ENCODE measurements around the gene JPH4. TPM values are rescaled to one million over a fixed set of nuclear protein-coding genes. Genes with fewer than 3 reads are reported as not detected.

The JPH4 gene
- total and polyA plus RNA-seq, 2 donors (not counting 1 experiment from before 2014, with no cell fraction given), result not detected

- Histone ChIP-seq H3K4me3 (replicated peaks in 1 of 4; ENCODE audit: control extremely low read depth in 1 of 4, insufficient read depth in 1 of 4, low read depth in 3 of 4, low read length in 4 of 4) (no peak overlapping the region), H3K4me1 (ENCODE audit: control insufficient read depth, extremely low read depth, insufficient read depth, low read length) (no peaks in the 10 kb centered on the region), H3K9me3 (ENCODE audit: control insufficient read depth, insufficient read depth, low read depth, low read length) (no peaks in the 10 kb centered on the region), H4K20me1 (ENCODE audit: control insufficient read depth, extremely low read depth, insufficient read depth, low read length) (no peaks in the 10 kb centered on the region), H3K79me2 (ENCODE audit: control insufficient read depth, insufficient read depth, low read length) (no peaks in the 10 kb centered on the region), H3K27ac (ENCODE audit: insufficient read depth, low read length) (no peak overlapping the region), H3K27me3 (ENCODE audit: control insufficient read depth, insufficient read depth, low read length) (no peaks in the 10 kb centered on the region), H2AFZ (ENCODE audit: low read length) (no peak overlapping the region), H3K9ac (ENCODE audit: insufficient read depth, low read length) (no peak overlapping the region), H3K36me3 (ENCODE audit: control insufficient read depth, insufficient read depth, low read length) (no peaks in the 10 kb centered on the region), H3K4me2 (ENCODE audit: extremely low read depth, insufficient read depth, low read length) (no peak overlapping the region)
- TF ChIP-seq CTCF (conservative IDR thresholded peaks at IDR 0.05 in 1 of 2, IDR thresholded peaks at IDR 0.05 in 1 of 2; ENCODE audit: low read depth in 1 of 2, low read length in 2 of 2), result no peak
- TF ChIP-seq EZH2 (IDR thresholded peaks at IDR 0.05; ENCODE audit: low read length, missing control alignments), result no peak
- no peak for DNase-seq (ENCODE audit: low read depth in 2 of 2)
Observed at GRCh38 chr14:23614395-23614828, 35.8 kb upstream of the JPH4 start.

- H3K36me3 ChIP-seq (ENCODE audit: control insufficient read depth, insufficient read depth, low read length), result no peaks in the 10 kb centered on the region
- H3K4me1 ChIP-seq (ENCODE audit: control insufficient read depth, extremely low read depth, insufficient read depth, low read length), result no peaks in the 10 kb centered on the region
- no peaks in the 10 kb centered on the region for H3K27me3 ChIP-seq (ENCODE audit: control insufficient read depth, insufficient read depth, low read length)
- DNase-seq (ENCODE audit: low read depth in 2 of 2), result no peak
- no peaks in the 10 kb centered on the region for H4K20me1 ChIP-seq (ENCODE audit: control insufficient read depth, extremely low read depth, insufficient read depth, low read length)
- H3K9ac ChIP-seq (ENCODE audit: insufficient read depth, low read length), result no peak overlapping the region
- no peak overlapping the region for H3K4me2 ChIP-seq (ENCODE audit: extremely low read depth, insufficient read depth, low read length)
- no peak overlapping the region for H2AFZ ChIP-seq (ENCODE audit: low read length)
- no peak overlapping the region for H3K4me3 ChIP-seq (replicated peaks in 1 of 4; ENCODE audit: control extremely low read depth in 1 of 4, insufficient read depth in 1 of 4, low read depth in 3 of 4, low read length in 4 of 4)
- TF ChIP-seq CTCF (conservative IDR thresholded peaks at IDR 0.05 in 1 of 2, IDR thresholded peaks at IDR 0.05 in 1 of 2; ENCODE audit: low read depth in 1 of 2, low read length in 2 of 2), result no peak
- no peak for TF ChIP-seq EZH2 (IDR thresholded peaks at IDR 0.05; ENCODE audit: low read length, missing control alignments)
- no peaks in the 10 kb centered on the region for H3K79me2 ChIP-seq (ENCODE audit: control insufficient read depth, insufficient read depth, low read length)
- no peak overlapping the region for H3K27ac ChIP-seq (ENCODE audit: insufficient read depth, low read length)
- no peaks in the 10 kb centered on the region for H3K9me3 ChIP-seq (ENCODE audit: control insufficient read depth, insufficient read depth, low read depth, low read length)
Observed at GRCh38 chr14:23613242-23614070, 34.9 kb upstream of the JPH4 start.

- Histone ChIP-seq H3K36me3 (ENCODE audit: control insufficient read depth, insufficient read depth, low read length) (no peaks in the 10 kb centered on the region), H3K9me3 (ENCODE audit: control insufficient read depth, insufficient read depth, low read depth, low read length) (no peaks in the 10 kb centered on the region), H2AFZ (ENCODE audit: low read length) (no peak overlapping the region), H3K27ac (ENCODE audit: insufficient read depth, low read length) (no peak overlapping the region), H3K4me3 (replicated peaks in 1 of 4; ENCODE audit: control extremely low read depth in 1 of 4, insufficient read depth in 1 of 4, low read depth in 3 of 4, low read length in 4 of 4) (no peak overlapping the region), H3K4me2 (ENCODE audit: extremely low read depth, insufficient read depth, low read length) (no peak overlapping the region), H4K20me1 (ENCODE audit: control insufficient read depth, extremely low read depth, insufficient read depth, low read length) (no peaks in the 10 kb centered on the region), H3K79me2 (ENCODE audit: control insufficient read depth, insufficient read depth, low read length) (no peaks in the 10 kb centered on the region), H3K9ac (ENCODE audit: insufficient read depth, low read length) (no peak overlapping the region), H3K4me1 (ENCODE audit: control insufficient read depth, extremely low read depth, insufficient read depth, low read length) (no peaks in the 10 kb centered on the region), H3K27me3 (ENCODE audit: control insufficient read depth, insufficient read depth, low read length) (no peaks in the 10 kb centered on the region)
- TF ChIP-seq EZH2 (IDR thresholded peaks at IDR 0.05; ENCODE audit: low read length, missing control alignments) (no peak), CTCF (conservative IDR thresholded peaks at IDR 0.05 in 1 of 2, IDR thresholded peaks at IDR 0.05 in 1 of 2; ENCODE audit: low read depth in 1 of 2, low read length in 2 of 2) (no peak)
- DNase-seq (ENCODE audit: low read depth in 2 of 2), result no peak
Observed at GRCh38 chr14:23612802-23613201, 34.2 kb upstream of the JPH4 start.
